GM23248 (cell line): Measurements from ENCODE around the gene VPS54.

Experiments
- EZH2 ChIP-seq: fragments of 200-600 bp; sonication (generic); IDR thresholded peaks from 2 replicates; pipeline ENCODE4 v1.6.1; 2018; ENCODE audit warnings: antibody characterized with exemption, mild to moderate bottlenecking; ENCODE audit not compliant: insufficient read depth, poor library complexity, severe bottlenecking
- EZH2phosphoT487 ChIP-seq: fragments of 200-600 bp; sonication (generic); IDR thresholded peaks from 2 replicates; pipeline ENCODE4 v1.6.1; 2018; ENCODE audit warnings: antibody characterized with exemption, moderate library complexity, mild to moderate bottlenecking, low read depth; ENCODE audit not compliant: insufficient read depth

DNA sequence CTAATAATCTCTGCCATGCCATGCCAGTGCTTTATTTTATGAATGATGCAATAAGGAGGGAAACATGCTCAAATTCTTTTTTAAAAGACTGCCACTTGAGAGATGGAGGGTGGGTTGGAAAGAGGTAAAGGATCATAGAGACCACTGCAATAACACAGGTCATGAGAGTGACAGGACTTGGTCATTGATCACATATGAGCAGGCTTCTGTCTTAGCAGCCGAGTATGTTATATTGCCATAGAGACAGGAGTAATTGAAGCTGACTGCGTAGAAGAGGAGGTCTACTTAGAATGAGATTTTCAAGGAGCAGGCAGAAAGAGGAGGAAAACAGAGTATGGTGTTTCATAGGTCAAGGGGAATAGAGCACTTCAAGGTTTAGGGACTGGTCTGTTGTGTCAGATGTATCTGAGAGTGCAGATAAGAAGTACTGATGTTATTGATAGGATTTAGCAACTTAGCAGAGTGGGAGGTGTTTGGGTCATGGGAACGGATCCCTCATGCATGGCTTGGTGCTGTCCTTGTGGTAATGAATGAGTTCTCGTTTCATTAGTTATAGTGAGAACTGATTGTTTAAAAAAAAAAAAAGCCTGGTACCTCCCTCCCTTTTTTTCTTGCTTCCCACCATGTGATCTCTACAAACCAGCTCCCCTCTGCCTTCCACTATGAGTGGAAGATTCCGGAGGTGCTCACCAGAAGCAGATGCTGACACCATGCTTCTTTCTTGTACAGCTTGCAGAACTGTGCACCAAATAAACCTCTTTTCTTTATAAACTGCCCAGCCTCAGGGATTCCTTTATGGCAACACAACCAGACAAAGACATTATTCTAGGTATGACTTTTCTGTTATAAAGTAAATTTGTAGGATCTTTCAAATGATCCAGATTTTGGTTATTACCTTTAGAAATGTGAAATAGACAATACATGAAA, 144.8 kb downstream of the VPS54 start:
- TF ChIP-seq EZH2 (no peak), EZH2phosphoT487 (no peak)
